Vagina (tissue), 2 donors: ENCODE measurements around the gene SLC38A5.

Experiments used
- CTCF ChIP-seq, 3 experiments: fragments of 450-650 bp in 2 of 3; fragments of 200-600 bp in 1 of 3; sonication (generic) in 1 of 3; IDR thresholded peaks; one replicate each; pipeline ENCODE4 v1.5.1; 2017 to 2019; ENCODE audit warnings: antibody characterized with exemption in 3 of 3, mild to moderate bottlenecking in 2 of 3, moderate library complexity in 2 of 3
- POLR2A ChIP-seq, 2 donors: fragments of 450-650 bp; IDR thresholded peaks; one replicate each; pipeline ENCODE4 v1.6.1; 2017; ENCODE audit warnings: antibody characterized with exemption in 2 of 2, mild to moderate bottlenecking in 2 of 2, moderate library complexity in 2 of 2

DNA sequence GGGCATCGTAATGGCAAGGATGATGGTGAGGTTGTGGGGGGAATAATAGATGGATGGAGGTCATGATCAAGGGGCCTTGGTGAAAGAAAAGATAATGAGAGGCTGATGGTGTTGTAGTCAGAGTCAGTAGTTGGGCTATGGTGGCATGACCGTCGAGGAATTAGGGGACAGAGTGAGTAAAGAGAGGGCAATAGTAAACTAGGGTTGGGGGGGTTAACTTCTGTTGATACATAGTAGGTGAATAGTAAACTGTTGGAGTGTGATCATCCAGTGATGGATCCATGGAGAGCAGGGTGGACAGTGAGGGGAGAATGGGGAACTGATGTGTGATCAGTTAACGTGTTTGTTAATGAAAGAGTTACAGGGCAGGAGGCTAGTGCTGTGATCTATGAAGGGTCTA, 6.9 kb upstream of the SLC38A5 start:
- no peak for TF ChIP-seq CTCF (IDR thresholded peaks at IDR 0.05)
- TF ChIP-seq POLR2A (IDR thresholded peaks at IDR 0.05): no peak
